ENCODE data around the gene EFNA5. TPM values are rescaled to one million over a fixed set of nuclear protein-coding genes. Genes with fewer than 3 reads are reported as not detected.

The EFNA5 gene
- total and polyA plus RNA-seq, 10 of the 15 experiments (the other 5 are each of a cell fraction or from before 2014, with no cell fraction given): 0.19 to 12.6 (median 3.9) TPM

DNA sequence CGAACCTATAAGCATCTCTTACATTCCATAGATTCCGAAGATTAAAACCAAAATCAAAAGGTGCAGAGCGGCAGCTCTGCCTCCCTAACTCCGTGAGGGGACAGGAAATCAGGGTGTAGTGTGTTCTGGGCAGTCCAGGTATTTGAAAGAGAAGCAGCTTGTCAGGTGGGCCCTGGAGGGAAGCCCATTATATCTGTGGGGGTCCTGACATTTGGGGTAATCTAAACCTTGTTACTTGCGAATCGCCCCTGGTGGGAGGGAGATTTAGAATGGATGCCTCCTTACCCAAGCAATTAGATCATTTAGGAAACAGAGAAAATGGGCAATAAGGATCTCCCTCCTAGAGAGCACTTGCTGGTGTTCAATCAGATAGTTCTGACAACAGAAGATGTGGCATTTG is 126.9 kb downstream of the EFNA5 start (continued):
- no peak for TF ChIP-seq ZNF384 (IDR thresholded peaks at IDR 0.05; ENCODE audit: borderline replicate concordance, low read depth, low read length)
- no peak for TF ChIP-seq CREB1 (IDR thresholded peaks at IDR 0.05; ENCODE audit: low read depth)
- no peak for TF ChIP-seq LARP7 (IDR thresholded peaks at IDR 0.05)
- TF ChIP-seq NR2C1 (IDR thresholded peaks at IDR 0.05): no peak

DNA sequence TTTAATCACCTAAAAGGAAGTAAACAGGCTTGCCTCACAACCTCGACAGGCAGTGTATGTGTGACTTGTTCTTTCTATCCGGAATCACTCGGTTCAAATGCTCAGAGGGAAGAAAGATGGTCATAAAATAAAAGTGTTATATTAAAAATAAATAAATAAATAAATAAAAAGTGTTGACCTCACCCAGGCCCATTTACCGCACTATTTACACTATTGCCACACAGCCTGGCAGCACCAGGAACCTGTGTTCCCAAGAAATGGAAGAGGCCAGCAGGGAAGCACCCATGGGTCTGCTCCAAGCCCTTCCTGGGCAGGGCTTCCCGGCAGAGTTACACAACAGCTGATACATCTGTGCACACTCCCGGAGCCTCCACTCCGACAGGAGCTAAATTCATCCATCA is 127.9 kb downstream of the EFNA5 start:
- in situ Hi-C loops (cut with MboI) (no loop called here), intact Hi-C loops (cut with micrococcal nuclease; ENCODE audit: unreplicated experiment) (no loop called here)
- no peaks in the 10 kb centered on the region for H3K9me3 ChIP-seq (replicated peaks; ENCODE audit: control insufficient read depth, insufficient read depth, low read length)
- no peak overlapping the region for H3K27ac ChIP-seq (ENCODE audit: control insufficient read depth, insufficient read depth)
- ATAC-seq (no peak), DNase-seq (ENCODE audit: low read depth, low spot score) (no peak), FAIRE-seq (no peak)
- SMC1A ChIA-PET (ENCODE audit: uncharacterized antibody, unreplicated experiment): interaction anchor here (0.6 to 7.2 kb wide), 5 partner anchors 8 to 122 kb away, joined by 3 to 58 read pairs (median 3); no protein-coding TSS in a partner anchor
- H3K36me3 ChIP-seq (ENCODE audit: control insufficient read depth in 2 of 2, insufficient read depth in 2 of 2, low read length in 1 of 2): no peaks in the 10 kb centered on the region
- no peaks in the 10 kb centered on the region for H4K20me1 ChIP-seq (ENCODE audit: control insufficient read depth, insufficient read depth)
- CTCF ChIA-PET: interaction anchor here (0.9 to 1.1 kb wide), 2 partner anchors 9 to 13 kb away, joined by 3 read pairs; no protein-coding TSS in a partner anchor
- RAD21 ChIA-PET (ENCODE audit: unreplicated experiment): interaction anchor here (5.3 kb wide), 1 partner anchor 28 kb away, joined by 24 read pairs; no protein-coding TSS in a partner anchor
- peaks cover 10% of the 10 kb centered on the region for H3K79me2 ChIP-seq (ENCODE audit: control insufficient read depth, insufficient read depth, low read length)
- peaks cover 3% of the 10 kb centered on the region; the same call in 1 of the 2 replicates for H3K4me1 ChIP-seq (ENCODE audit: control insufficient read depth, insufficient read depth, low read length)
- no peak overlapping the region for H2AFZ ChIP-seq (ENCODE audit: control insufficient read depth, low read depth, low read length)
- no peak overlapping the region for H3K4me3 ChIP-seq
- no peak overlapping the region for H3K9ac ChIP-seq (ENCODE audit: control insufficient read depth, insufficient read depth, low read length)
- no peaks in the 10 kb centered on the region for H3K27me3 ChIP-seq (replicated peaks in 1 of 2; ENCODE audit: control insufficient read depth in 2 of 2, insufficient read depth in 2 of 2, low read length in 1 of 2)
- TF ChIP-seq TAF1 (IDR thresholded peaks at IDR 0.05; ENCODE audit: borderline replicate concordance, low read depth, low read length) (no peak), CREB1 (IDR thresholded peaks at IDR 0.05; ENCODE audit: low read depth) (no peak), PAX5 (IDR thresholded peaks at IDR 0.05; ENCODE audit: borderline replicate concordance, low read depth, low read length) (no peak), NFXL1 (IDR thresholded peaks at IDR 0.05; ENCODE audit: borderline replicate concordance) (no peak), LARP7 (IDR thresholded peaks at IDR 0.05) (no peak), CBX5 (IDR thresholded peaks at IDR 0.05; ENCODE audit: low read depth) (no peak), KDM1A (IDR thresholded peaks at IDR 0.05; ENCODE audit: borderline replicate concordance) (no peak), CREM (IDR thresholded peaks at IDR 0.05; ENCODE audit: low read depth) (no peak), EGR1 (IDR thresholded peaks at IDR 0.05; ENCODE audit: borderline replicate concordance in 1 of 2, low read depth in 2 of 2, low read length in 2 of 2) (no peak), SRF (IDR thresholded peaks at IDR 0.05; ENCODE audit: low read depth in 2 of 2, low read length in 2 of 2) (no peak), HSF1 (IDR thresholded peaks at IDR 0.05; ENCODE audit: low read depth, low read length) (no peak), POLR2A (IDR thresholded peaks at IDR 0.05; ENCODE audit: low read depth, low read length) (no peak)
- WGBS (ENCODE audit: insufficient coverage, insufficient replicate concordance, low lambda C conversion rate, missing lambda C conversion rate): 69% methylated on average over 7 of the region's 7 CpGs
- BruUV-seq (replicated peaks): no TSS peak
- no peak overlapping the region for H3K4me2 ChIP-seq (ENCODE audit: control insufficient read depth, insufficient read depth)
- POLR2A ChIA-PET: interaction anchor here (1.6 kb wide), 1 partner anchor 9 kb away, joined by 5 read pairs; no protein-coding TSS in a partner anchor
